ENCODE data around the gene DES. TPM values are rescaled to one million over a fixed set of nuclear protein-coding genes. Genes with fewer than 3 reads are reported as not detected.

The DES gene
- total and polyA plus RNA-seq, 2 donors (not counting 1 experiment from before 2014, with no cell fraction given): not detected

DNA sequence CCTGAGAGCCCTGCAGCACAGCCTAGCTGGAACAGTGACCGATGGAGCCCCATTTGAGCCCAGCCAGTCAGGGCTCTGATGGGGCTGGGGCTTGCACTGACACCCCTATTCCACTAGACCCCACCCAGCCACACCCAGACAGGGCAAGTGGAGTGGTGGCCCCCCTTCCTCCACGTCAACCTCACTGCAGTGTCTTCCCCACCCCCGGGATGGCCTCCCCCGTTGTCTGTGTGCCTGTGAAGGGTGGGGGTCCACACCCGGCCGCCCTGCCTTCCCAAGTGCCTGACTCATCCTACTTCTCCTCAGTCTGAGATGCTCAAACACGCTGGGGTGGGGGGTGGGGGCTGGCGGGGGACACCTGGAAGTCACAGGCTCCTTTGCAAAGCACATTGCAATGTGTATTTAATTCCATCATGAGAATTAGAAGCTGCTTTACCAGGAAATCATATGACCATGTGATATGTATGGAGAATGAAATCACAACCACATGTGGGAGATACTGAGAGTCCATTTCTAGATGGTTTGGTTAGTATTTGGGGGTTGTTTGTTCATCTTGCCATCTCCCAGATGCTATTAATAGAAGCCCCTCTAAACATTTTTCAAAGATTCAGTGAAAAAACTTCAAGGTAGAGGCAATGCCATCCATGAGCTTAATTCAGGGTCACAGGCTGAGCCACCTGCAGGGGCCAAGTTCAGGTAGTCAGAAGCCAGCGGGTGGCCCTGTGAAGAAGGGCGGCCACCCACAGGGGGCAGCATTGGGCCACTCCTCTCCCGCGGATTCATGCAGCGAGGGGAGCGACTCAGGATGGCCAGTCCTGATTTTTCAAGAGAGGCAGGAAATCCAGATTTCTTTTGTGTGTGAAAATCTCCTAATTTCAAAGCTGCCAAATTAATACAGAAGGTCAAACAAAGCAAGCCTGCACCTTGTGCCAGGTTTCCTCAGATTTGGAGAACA lies 57.8 kb downstream of the DES start:
- Histone ChIP-seq H3K4me3 (ENCODE audit: control extremely low read depth in 1 of 5, extremely low read depth in 1 of 5, insufficient read depth in 1 of 5, low read depth in 2 of 5, low read length in 4 of 5) (no peak overlapping the region), H3K9me3 (ENCODE audit: control extremely low read depth in 1 of 3, control insufficient read depth in 2 of 3, insufficient read depth in 1 of 3, low read length in 2 of 3) (peaks cover 0 to 3% (median 0%) of the 10 kb centered on the region in 3 donors), H3K4me2 (replicated peaks; ENCODE audit: low read depth, low read length, poor library complexity, severe bottlenecking) (no peak overlapping the region), H3K27ac (ENCODE audit: low read length in 2 of 2) (no peak overlapping the region), H3K4me1 (ENCODE audit: control insufficient read depth in 2 of 2, insufficient read depth in 2 of 2, low read length in 2 of 2) (no peaks in the 10 kb centered on the region), H3K36me3 (replicated peaks in 1 of 2; ENCODE audit: control extremely low read depth in 1 of 2, control insufficient read depth in 1 of 2, extremely low read depth in 1 of 2, insufficient read depth in 2 of 2, low read length in 1 of 2) (no peaks in the 10 kb centered on the region), H2AFZ (ENCODE audit: insufficient read depth, low read depth, low read length, poor library complexity, severe bottlenecking) (no peak overlapping the region), H4K20me1 (ENCODE audit: control insufficient read depth, insufficient read depth, low read length, poor library complexity, severe bottlenecking) (no peaks in the 10 kb centered on the region), H3K27me3 (replicated peaks in 1 of 4; ENCODE audit: control extremely low read depth in 1 of 4, control insufficient read depth in 3 of 4, insufficient read depth in 4 of 4, low read length in 3 of 4) (peaks cover 0 to 16% (median 3%) of the 10 kb centered on the region in 4 experiments), H3K79me2 (ENCODE audit: control insufficient read depth, insufficient read depth, low read length) (no peaks in the 10 kb centered on the region), H3K9ac (ENCODE audit: low read length) (no peak overlapping the region)
- H3K27ac Mint-ChIP-seq: no peak overlapping the region
- no peaks in the 10 kb centered on the region for H3K9me3 Mint-ChIP-seq (ENCODE audit: insufficient read depth)
- H3K4me3 Mint-ChIP-seq: no peak overlapping the region
- ChIA-PET POLR2A (no interaction called here), CTCF (interaction anchor here (1.0 to 4.1 kb wide), 3 partner anchors 13 to 54 kb away, joined by 3 to 17 read pairs (median 6); no protein-coding TSS in a partner anchor)
- 20% methylated on average over 5 of the region's 14 CpGs for WGBS (ENCODE audit: insufficient coverage)
- peak; percentile 43 for DNase-seq
- intact Hi-C loops (cut with micrococcal nuclease): no loop called here
- ATAC-seq (ENCODE audit: low read depth): no peak
- TF ChIP-seq, protein P1, sequence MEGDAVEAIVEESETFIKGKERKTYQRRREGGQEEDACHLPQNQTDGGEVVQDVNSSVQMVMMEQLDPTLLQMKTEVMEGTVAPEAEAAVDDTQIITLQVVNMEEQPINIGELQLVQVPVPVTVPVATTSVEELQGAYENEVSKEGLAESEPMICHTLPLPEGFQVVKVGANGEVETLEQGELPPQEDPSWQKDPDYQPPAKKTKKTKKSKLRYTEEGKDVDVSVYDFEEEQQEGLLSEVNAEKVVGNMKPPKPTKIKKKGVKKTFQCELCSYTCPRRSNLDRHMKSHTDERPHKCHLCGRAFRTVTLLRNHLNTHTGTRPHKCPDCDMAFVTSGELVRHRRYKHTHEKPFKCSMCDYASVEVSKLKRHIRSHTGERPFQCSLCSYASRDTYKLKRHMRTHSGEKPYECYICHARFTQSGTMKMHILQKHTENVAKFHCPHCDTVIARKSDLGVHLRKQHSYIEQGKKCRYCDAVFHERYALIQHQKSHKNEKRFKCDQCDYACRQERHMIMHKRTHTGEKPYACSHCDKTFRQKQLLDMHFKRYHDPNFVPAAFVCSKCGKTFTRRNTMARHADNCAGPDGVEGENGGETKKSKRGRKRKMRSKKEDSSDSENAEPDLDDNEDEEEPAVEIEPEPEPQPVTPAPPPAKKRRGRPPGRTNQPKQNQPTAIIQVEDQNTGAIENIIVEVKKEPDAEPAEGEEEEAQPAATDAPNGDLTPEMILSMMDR (IDR thresholded peaks at IDR 0.05): peak; percentile 39
- TF ChIP-seq EZH2 (IDR thresholded peaks at IDR 0.05; ENCODE audit: borderline replicate concordance, insufficient read depth, low read depth, low read length, poor library complexity, severe bottlenecking): no peak
- H3K4me1 Mint-ChIP-seq: peaks cover 4% of the 10 kb centered on the region
- H3K27me3 Mint-ChIP-seq: peaks cover 51% of the 10 kb centered on the region

Other genes starting within 250 kb of the DES start
- 15.2 and 16.6 TPM in 2 replicates for gene SLC23A3, start 248.3 kb upstream of the DES start, total RNA-seq
- 2.2 and 2.4 TPM in 2 replicates for gene SLC23A3, start 248.3 kb upstream of the DES start, polyA plus RNA-seq
- gene CNPPD1, start 241.5 kb upstream of the DES start, total RNA-seq: 146 and 150 TPM in 2 replicates
- 159 and 204 TPM in 2 replicates for gene CNPPD1, start 241.5 kb upstream of the DES start, polyA plus RNA-seq
- gene RETREG2, start 240.1 kb upstream of the DES start, total RNA-seq: 86.3 and 102 TPM in 2 replicates
- gene RETREG2, start 240.1 kb upstream of the DES start, polyA plus RNA-seq: 45.4 and 46.7 TPM in 2 replicates
- gene ZFAND2B, start 211.6 kb upstream of the DES start, total RNA-seq: 55.2 and 58.7 TPM in 2 replicates
- 115 and 116 TPM in 2 replicates for gene ZFAND2B, start 211.6 kb upstream of the DES start, polyA plus RNA-seq
- gene ABCB6, start 199.4 kb upstream of the DES start, total RNA-seq: 10.5 and 12.3 TPM in 2 replicates
- gene ABCB6, start 199.4 kb upstream of the DES start, polyA plus RNA-seq: 11.6 and 15.3 TPM in 2 replicates
- gene ATG9A, start 188.7 kb upstream of the DES start, total RNA-seq: 59.4 and 65.5 TPM in 2 replicates
- 41.8 and 42.7 TPM in 2 replicates for gene ATG9A, start 188.7 kb upstream of the DES start, polyA plus RNA-seq
- 181 and 199 TPM in 2 replicates for gene ANKZF1, start 188.6 kb upstream of the DES start, total RNA-seq
- gene ANKZF1, start 188.6 kb upstream of the DES start, polyA plus RNA-seq: 152 and 180 TPM in 2 replicates
- gene GLB1L, start 172.9 kb upstream of the DES start, total RNA-seq: 3.9 and 4.1 TPM in 2 replicates
- 2.4 and 2.9 TPM in 2 replicates for gene GLB1L, start 172.9 kb upstream of the DES start, polyA plus RNA-seq
- gene STK16, start 172.9 kb upstream of the DES start, total RNA-seq: 29.0 and 29.3 TPM in 2 replicates
- 46.9 and 60.1 TPM in 2 replicates for gene STK16, start 172.9 kb upstream of the DES start, polyA plus RNA-seq
- gene TUBA4B, start 165.1 kb upstream of the DES start, total RNA-seq: not detected in 2 replicates
- gene TUBA4B, start 165.1 kb upstream of the DES start, polyA plus RNA-seq: 0.12 TPM in 1 of 2 replicates, not detected in the other
- 196 and 213 TPM in 2 replicates for gene TUBA4A, start 164.5 kb upstream of the DES start, total RNA-seq
- gene TUBA4A, start 164.5 kb upstream of the DES start, polyA plus RNA-seq: 155 and 338 TPM in 2 replicates
- 169 and 184 TPM in 2 replicates for gene DNAJB2, start 139.0 kb upstream of the DES start, total RNA-seq
- gene DNAJB2, start 139.0 kb upstream of the DES start, polyA plus RNA-seq: 127 and 222 TPM in 2 replicates
- not detected in 2 replicates for gene PTPRN, start 109.0 kb upstream of the DES start, total RNA-seq
- gene PTPRN, start 109.0 kb upstream of the DES start, polyA plus RNA-seq: 0.04 and 0.09 TPM in 2 replicates
- not detected in 2 replicates for gene RESP18, start 85.6 kb upstream of the DES start, total RNA-seq
- gene RESP18, start 85.6 kb upstream of the DES start, polyA plus RNA-seq: not detected in 2 replicates
- 91.1 and 91.7 TPM in 2 replicates for gene DNPEP, start 30.5 kb upstream of the DES start, total RNA-seq
- 82.6 and 97.4 TPM in 2 replicates for gene DNPEP, start 30.5 kb upstream of the DES start, polyA plus RNA-seq
- 0.10 and 0.74 TPM in 2 replicates for gene SPEG, start 16.5 kb downstream of the DES start, total RNA-seq
- 0.03 and 0.95 TPM in 2 replicates for gene SPEG, start 16.5 kb downstream of the DES start, polyA plus RNA-seq
- 27.8 and 32.0 TPM in 2 replicates for gene GMPPA, start 80.5 kb downstream of the DES start, total RNA-seq
- 67.9 and 68.8 TPM in 2 replicates for gene GMPPA, start 80.5 kb downstream of the DES start, polyA plus RNA-seq
- not detected in 2 replicates for gene ASIC4, start 96.1 kb downstream of the DES start, total RNA-seq
- 0.03 TPM in 1 of 2 replicates, not detected in the other for gene ASIC4, start 96.1 kb downstream of the DES start, polyA plus RNA-seq
- 1.2 and 1.3 TPM in 2 replicates for gene CHPF, start 125.4 kb downstream of the DES start, total RNA-seq
- gene CHPF, start 125.4 kb downstream of the DES start, polyA plus RNA-seq: 5.2 and 8.7 TPM in 2 replicates
- 0.39 TPM in 1 of 2 replicates, not detected in the other for gene TMEM198, start 125.7 kb downstream of the DES start, total RNA-seq
- 1.1 and 2.3 TPM in 2 replicates for gene TMEM198, start 125.7 kb downstream of the DES start, polyA plus RNA-seq
- gene OBSL1, start 153.2 kb downstream of the DES start, total RNA-seq: not detected in 2 replicates
- gene OBSL1, start 153.2 kb downstream of the DES start, polyA plus RNA-seq: 0.12 TPM in 1 of 2 replicates, not detected in the other
- not detected in 2 replicates for gene INHA, start 153.9 kb downstream of the DES start, total RNA-seq
- gene INHA, start 153.9 kb downstream of the DES start, polyA plus RNA-seq: not detected in 2 replicates
- gene STK11IP, start 179.5 kb downstream of the DES start, total RNA-seq: 55.6 and 60.8 TPM in 2 replicates
- gene STK11IP, start 179.5 kb downstream of the DES start, polyA plus RNA-seq: 46.8 and 60.3 TPM in 2 replicates
- gene SLC4A3, start 209.3 kb downstream of the DES start, total RNA-seq: not detected in 2 replicates
- 0.04 and 0.16 TPM in 2 replicates for gene SLC4A3, start 209.3 kb downstream of the DES start, polyA plus RNA-seq